CD4-positive, alpha-beta T cell (primary cell): ENCODE data around the gene BTRC. TPM values are rescaled to one million over a fixed set of nuclear protein-coding genes. Genes with fewer than 3 reads are reported as not detected.

Experiments used
- ATAC-seq: fragments of 200-7000 bp; cut with Tn5 transposase; one replicate; pipeline ENCODE4 v1.10.0; 2022; ENCODE audit warnings: mild to moderate bottlenecking; ENCODE audit not compliant: poor library complexity
- CTCF ChIA-PET: fragments of 350-600 bp; sonication (Branson Sonifier 250); formaldehyde crosslinking; loops from one replicate; lab custom pipeline; 2021; ENCODE audit warnings: antibody characterized with exemption, inconsistent platforms; lab: Charles Lee
- POLR2A ChIA-PET: fragments of 350-600 bp; sonication (Branson Sonifier 250); formaldehyde crosslinking; loops from one replicate; lab custom pipeline; 2021; ENCODE audit warnings: antibody characterized with exemption, inconsistent platforms; lab: Charles Lee
- DNase-seq, 14 experiments: peaks; one replicate each; pipeline ENCODE4 v3.0.0-alpha.2; 2013 to 2020; ENCODE audit warnings: mixed read lengths in 2 of 14
- H3K27ac ChIP-seq, 2 donors: one replicate each; pipeline versions ENCODE4 v1.5.1 to v1.7.0; 2013; ENCODE audit warnings: low read length in 2 of 2, low read depth in 1 of 2, mild to moderate bottlenecking in 1 of 2
- H3K27me3 ChIP-seq, 2 experiments: 1 replicate in 1 of 2; 2 replicates in 1 of 2; pipeline versions ENCODE4 v1.6.1 to v1.7.0; 2013; ENCODE audit warnings: low read length in 2 of 2, control low read depth in 1 of 2, mild to moderate bottlenecking in 1 of 2, moderate library complexity in 1 of 2; ENCODE audit not compliant: insufficient read depth in 2 of 2, control insufficient read depth in 1 of 2
- H3K36me3 ChIP-seq: one replicate; pipeline ENCODE4 v1.6.1; 2013; ENCODE audit warnings: low read length, control low read depth; ENCODE audit not compliant: insufficient read depth
- H3K4me1 ChIP-seq: one replicate; pipeline ENCODE4 v1.6.1; 2013; ENCODE audit warnings: low read length, control low read depth; ENCODE audit not compliant: insufficient read depth
- H3K4me3 ChIP-seq: one replicate; pipeline ENCODE4 v1.5.1; 2013; ENCODE audit warnings: mild to moderate bottlenecking, low read length, moderate library complexity
- H3K9me3 ChIP-seq, 2 experiments: 1 replicate in 1 of 2; 2 replicates in 1 of 2; pipeline versions ENCODE4 v1.6.1 to v1.7.0; 2013; ENCODE audit warnings: low read length in 2 of 2, mild to moderate bottlenecking in 2 of 2, control low read depth in 1 of 2, moderate library complexity in 1 of 2; ENCODE audit not compliant: control insufficient read depth in 1 of 2, insufficient read depth in 1 of 2
- H3K27ac Mint-ChIP-seq: one replicate; pipeline ENCODE4 v1.8.0; 2020; ENCODE audit warnings: mixed read lengths
- H3K27me3 Mint-ChIP-seq: one replicate; pipeline ENCODE4 v1.8.0; 2021; ENCODE audit warnings: mixed read lengths
- H3K36me3 Mint-ChIP-seq: one replicate; pipeline ENCODE4 v1.8.0; 2021; ENCODE audit warnings: low read depth, mixed read lengths
- H3K4me1 Mint-ChIP-seq: one replicate; pipeline ENCODE4 v1.8.0; 2021; ENCODE audit warnings: low read depth, mixed read lengths
- H3K4me3 Mint-ChIP-seq: one replicate; pipeline ENCODE4 v1.8.0; 2020; ENCODE audit warnings: mild to moderate bottlenecking, mixed read lengths
- H3K9me3 Mint-ChIP-seq: one replicate; pipeline ENCODE4 v1.8.0; 2020; ENCODE audit warnings: mixed read lengths
- intact Hi-C, 2 experiments: fragments of 100-400 bp; cut with DNase I in 1 of 2; cut with micrococcal nuclease in 1 of 2; formaldehyde crosslinking; loops; one replicate each; pipeline versions ENCODE4 v1.15.1 to v1.9.0; 2023 to 2025; cut with DNase I, micrococcal nuclease
- total RNA-seq, 174 experiments: library from RNA in 2 of 174; stranded (reverse) in 2 of 174; gene quantifications; one replicate each; pipeline ENCODE4 v1.2.3 and lab custom pipeline; 2021 to 2026
- TF ChIP-seq, protein P1 (sequence below): fragments of 200-600 bp; IDR thresholded peaks from one replicate; pipeline ENCODE4 v1.8.0; 2022; ENCODE audit warnings: antibody characterized with exemption, mild to moderate bottlenecking

The BTRC gene
- total RNA-seq, 2 experiments from 2014 or later: 13.1 to 13.2 TPM

DNA sequence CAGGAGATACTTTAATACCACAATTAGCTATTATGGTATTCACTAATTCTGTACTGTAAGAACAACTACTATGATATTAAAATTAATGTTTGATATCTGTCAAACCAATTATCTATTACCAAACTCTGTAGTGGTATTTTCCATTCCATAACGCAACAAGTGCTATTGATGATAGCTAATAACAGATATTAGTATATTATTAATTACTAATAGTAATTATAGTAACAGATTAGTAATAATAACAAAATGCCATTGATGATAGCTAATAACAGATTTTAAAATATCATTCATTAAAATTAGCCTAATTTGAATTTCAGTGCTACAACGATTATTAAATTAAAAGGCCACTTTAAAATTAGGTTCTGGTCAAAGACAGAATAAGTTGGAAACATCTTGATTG, 93.5 kb downstream of the BTRC start:
- Histone ChIP-seq H3K4me3 (no peak overlapping the region), H3K9me3 (no peaks in the 10 kb centered on the region), H3K27me3 (no peaks in the 10 kb centered on the region), H3K27ac (no peak overlapping the region), H3K4me1 (peaks cover 4% of the 10 kb centered on the region), H3K36me3 (no peaks in the 10 kb centered on the region)
- Mint-ChIP-seq H3K27ac (no peak overlapping the region), H3K36me3 (no peaks in the 10 kb centered on the region), H3K4me3 (no peak overlapping the region), H3K27me3 (no peaks in the 10 kb centered on the region), H3K4me1 (peaks cover 20% of the 10 kb centered on the region), H3K9me3 (no peaks in the 10 kb centered on the region)
- intact Hi-C loops: no loop called here
- CTCF ChIA-PET: interaction anchor here (1.1 kb wide), 1 partner anchor 149 kb away, joined by 3 read pairs; no protein-coding TSS in a partner anchor
- POLR2A ChIA-PET: no interaction called here
- TF ChIP-seq, protein P1, sequence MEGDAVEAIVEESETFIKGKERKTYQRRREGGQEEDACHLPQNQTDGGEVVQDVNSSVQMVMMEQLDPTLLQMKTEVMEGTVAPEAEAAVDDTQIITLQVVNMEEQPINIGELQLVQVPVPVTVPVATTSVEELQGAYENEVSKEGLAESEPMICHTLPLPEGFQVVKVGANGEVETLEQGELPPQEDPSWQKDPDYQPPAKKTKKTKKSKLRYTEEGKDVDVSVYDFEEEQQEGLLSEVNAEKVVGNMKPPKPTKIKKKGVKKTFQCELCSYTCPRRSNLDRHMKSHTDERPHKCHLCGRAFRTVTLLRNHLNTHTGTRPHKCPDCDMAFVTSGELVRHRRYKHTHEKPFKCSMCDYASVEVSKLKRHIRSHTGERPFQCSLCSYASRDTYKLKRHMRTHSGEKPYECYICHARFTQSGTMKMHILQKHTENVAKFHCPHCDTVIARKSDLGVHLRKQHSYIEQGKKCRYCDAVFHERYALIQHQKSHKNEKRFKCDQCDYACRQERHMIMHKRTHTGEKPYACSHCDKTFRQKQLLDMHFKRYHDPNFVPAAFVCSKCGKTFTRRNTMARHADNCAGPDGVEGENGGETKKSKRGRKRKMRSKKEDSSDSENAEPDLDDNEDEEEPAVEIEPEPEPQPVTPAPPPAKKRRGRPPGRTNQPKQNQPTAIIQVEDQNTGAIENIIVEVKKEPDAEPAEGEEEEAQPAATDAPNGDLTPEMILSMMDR: no peak
- no peak for ATAC-seq
- no peak for DNase-seq

DNA sequence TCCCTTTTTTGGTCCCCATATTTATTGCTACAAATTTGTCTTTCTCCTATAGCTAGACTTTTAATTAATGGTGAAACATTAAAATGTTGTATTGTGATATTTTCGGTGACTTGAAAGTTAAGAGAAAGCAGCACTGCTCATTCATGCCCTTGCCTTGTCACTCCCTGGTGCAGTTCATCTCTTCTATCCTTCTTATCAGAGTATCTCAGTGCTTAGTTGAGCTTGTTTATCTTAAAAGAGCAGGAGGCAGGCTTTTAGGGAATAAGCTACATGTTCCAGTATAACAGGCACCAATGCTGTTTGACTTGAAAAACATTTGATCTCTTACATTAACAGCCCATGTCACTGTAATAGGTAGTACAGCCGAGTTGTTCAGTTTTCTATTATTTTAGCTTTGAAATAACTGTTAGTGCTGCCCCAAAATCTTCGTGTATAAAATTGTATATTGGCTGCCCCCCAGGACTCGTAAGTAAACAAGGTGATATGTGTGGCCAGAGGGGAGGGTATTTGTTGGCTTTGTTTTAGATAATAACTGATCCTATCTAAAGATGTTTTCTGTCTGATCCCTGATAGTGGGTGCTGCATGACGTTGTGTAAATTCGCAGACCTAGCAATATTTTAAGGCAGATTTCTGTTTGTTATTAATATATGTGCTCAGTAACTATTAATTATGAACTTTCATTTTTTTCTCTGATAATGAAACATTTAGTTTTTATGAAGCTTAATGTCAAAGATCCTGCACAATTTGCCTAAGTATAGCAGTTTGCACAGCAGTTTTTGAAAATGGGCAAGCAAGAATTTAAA, 96.5 kb downstream of the BTRC start:
- DNase-seq: no peak
- no peaks in the 10 kb centered on the region for H3K9me3 Mint-ChIP-seq
- no peak overlapping the region for H3K4me3 Mint-ChIP-seq
- intact Hi-C loops: loop anchor here in 1 of 2 experiments (10.0 kb wide), 1 partner anchor 56 kb away; no protein-coding TSS in a partner anchor
- H3K27me3 ChIP-seq: no peaks in the 10 kb centered on the region
- H3K36me3 ChIP-seq: no peaks in the 10 kb centered on the region
- no peak overlapping the region for H3K4me3 ChIP-seq
- peaks cover 31% of the 10 kb centered on the region for H3K4me1 Mint-ChIP-seq
- ChIA-PET POLR2A (no interaction called here), CTCF (interaction anchor here (0.6 to 1.3 kb wide), 2 partner anchors 17 to 1139 kb away, joined by 3 read pairs; no protein-coding TSS in a partner anchor)
- peaks cover 10% of the 10 kb centered on the region for H3K4me1 ChIP-seq
- H3K9me3 ChIP-seq: no peaks in the 10 kb centered on the region
- H3K27ac ChIP-seq: no peak overlapping the region
- H3K27ac Mint-ChIP-seq: no peak overlapping the region
- ATAC-seq: no peak
- H3K27me3 Mint-ChIP-seq: no peaks in the 10 kb centered on the region
- no peaks in the 10 kb centered on the region for H3K36me3 Mint-ChIP-seq
- TF ChIP-seq, protein P1: no peak

DNA sequence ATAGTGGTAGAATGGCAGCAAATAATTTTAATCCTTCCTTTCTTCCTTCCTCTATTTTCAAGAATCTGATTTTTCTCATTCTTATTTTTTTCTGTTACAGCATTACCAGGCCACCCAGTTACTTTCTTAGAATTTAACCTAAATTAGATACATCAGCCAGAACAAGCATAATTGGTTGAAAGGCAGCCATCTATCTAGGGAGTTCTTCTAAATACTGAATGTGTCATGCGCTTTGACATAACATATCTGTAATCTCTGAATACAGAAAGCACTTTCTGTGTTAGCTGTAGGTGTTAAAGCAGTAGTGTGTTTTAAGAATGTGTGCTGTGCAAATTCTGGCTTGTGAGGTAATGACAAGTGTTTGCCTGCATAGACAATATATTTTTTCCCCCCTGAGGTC, 97.3 kb downstream of the BTRC start:
- Histone ChIP-seq H3K27ac (no peak overlapping the region), H3K27me3 (no peaks in the 10 kb centered on the region), H3K36me3 (no peaks in the 10 kb centered on the region), H3K4me3 (no peak overlapping the region), H3K9me3 (no peaks in the 10 kb centered on the region), H3K4me1 (peaks cover 10% of the 10 kb centered on the region)
- no peak for ATAC-seq
- H3K4me3 Mint-ChIP-seq: no peak overlapping the region
- no peaks in the 10 kb centered on the region for H3K9me3 Mint-ChIP-seq
- H3K4me1 Mint-ChIP-seq: peaks cover 31% of the 10 kb centered on the region
- POLR2A ChIA-PET: no interaction called here
- TF ChIP-seq, protein P1: no peak
- H3K27ac Mint-ChIP-seq: no peak overlapping the region
- no peak for DNase-seq
- H3K27me3 Mint-ChIP-seq: no peaks in the 10 kb centered on the region
- H3K36me3 Mint-ChIP-seq: no peaks in the 10 kb centered on the region
- intact Hi-C loops: loop anchor here in 1 of 2 experiments (10.0 kb wide), 1 partner anchor 56 kb away; no protein-coding TSS in a partner anchor
- CTCF ChIA-PET: interaction anchor here (1.3 kb wide), 1 partner anchor 17 kb away, joined by 3 read pairs; no protein-coding TSS in a partner anchor
